K562 (cell line): ENCODE measurements around the gene WNT6. TPM values are rescaled to one million over a fixed set of nuclear protein-coding genes. Genes with fewer than 3 reads are reported as not detected.

Experiments
- ATAC-seq: fragments of 200-7000 bp; cut with Tn5 transposase; 3 replicates; pipeline ENCODE4 v1.9.1; 2020; ENCODE audit warnings: moderate library complexity
- BruUV-seq: library from RNA; stranded (reverse); fragments of 400-500 nt; replicated peaks from 2 replicates; lab custom pipeline; 2021; lab: Mats Ljungman, UMichigan
- CTCF ChIA-PET: fragments of 300-600 bp; formaldehyde crosslinking; extraction: SDS; loops from one replicate; lab custom pipeline; 2021; ENCODE audit warnings: low intra/inter-chr PET ratio; lab: Yijun Ruan, JAX
- POLR2A ChIA-PET: fragments of 300-600, 350-650 bp; sonication (Branson Sonifier 250); formaldehyde crosslinking; extraction: SDS; loops from one replicate; lab custom pipeline; 2021; ENCODE audit warnings: antibody characterized with exemption, inconsistent platforms; lab: Yijun Ruan, JAX
- DNase-seq, 4 experiments: peaks; one replicate each; pipeline versions ENCODE4 v3.0.0 to v3.0.0-alpha.2; 2011 to 2018; ENCODE audit warnings: low spot score in 3 of 4, mixed read lengths in 3 of 4; ENCODE audit errors: extremely low read depth in 1 of 4
- FAIRE-seq: peaks from 2 replicates; lab custom pipeline; 2011; peaks lifted over from hg19 to GRCh38; lab: Jason Lieb, UNC
- H2AFZ ChIP-seq: 2 replicates; pipeline ENCODE4 v1.6.0; 2011; ENCODE audit warnings: low read depth, low read length, control low read depth, inconsistent platforms
- H3K27ac ChIP-seq: fragments of 200-600 bp; 3 replicates; pipeline ENCODE4 v1.8.0; 2011; ENCODE audit warnings: low read depth, mild to moderate bottlenecking, control low read depth, inconsistent platforms, low read length, moderate library complexity, mixed read lengths; ENCODE audit errors: extremely low read depth
- H3K27me3 ChIP-seq, 2 experiments: fragments of 300-600 bp in 1 of 2; 2 replicates in 1 of 2; 3 replicates in 1 of 2; pipeline versions ENCODE4 v1.6.0 to v1.8.0; 2011; ENCODE audit warnings: inconsistent platforms in 2 of 2, low read length in 2 of 2, mild to moderate bottlenecking in 1 of 2, mixed read lengths in 1 of 2, moderate library complexity in 1 of 2; ENCODE audit not compliant: control insufficient read depth in 2 of 2, insufficient read depth in 2 of 2
- H3K36me3 ChIP-seq: fragments of 300-600 bp; 3 replicates; pipeline ENCODE4 v1.8.0; 2011; ENCODE audit warnings: mild to moderate bottlenecking, low read length, inconsistent platforms; ENCODE audit not compliant: control insufficient read depth, insufficient read depth
- H3K4me1 ChIP-seq, 2 experiments: fragments of 200-600 bp in 1 of 2; replicated peaks in 1 of 2; 2 replicates in 1 of 2; 3 replicates in 1 of 2; pipeline versions ENCODE4 v1.5.1 to v1.8.0; 2011; ENCODE audit warnings: inconsistent platforms in 2 of 2, low read length in 2 of 2, mild to moderate bottlenecking in 1 of 2, mixed read lengths in 1 of 2, moderate library complexity in 1 of 2; ENCODE audit not compliant: control insufficient read depth in 2 of 2, insufficient read depth in 2 of 2
- H3K4me2 ChIP-seq: 2 replicates; pipeline ENCODE4 v1.6.1; 2011; ENCODE audit warnings: low read length, control low read depth, inconsistent platforms, mixed read lengths; ENCODE audit not compliant: insufficient read depth
- H3K4me3 ChIP-seq: fragments of 200-600 bp; sonication (generic), shearing (Covaris generic); 2 replicates; pipeline ENCODE4 v1.5.1; 2016; ENCODE audit warnings: control low read depth, inconsistent platforms
- H3K79me2 ChIP-seq: fragments of 200-600 bp; 3 replicates; pipeline ENCODE4 v1.8.0; 2011; ENCODE audit warnings: low read length, inconsistent platforms; ENCODE audit not compliant: control insufficient read depth, insufficient read depth
- H3K9ac ChIP-seq, 2 experiments: 2 replicates each; pipeline versions ENCODE4 v1.6.0 to v1.6.1; 2011; ENCODE audit warnings: low read depth in 2 of 2, low read length in 2 of 2, control low read depth in 1 of 2, inconsistent platforms in 1 of 2, mild to moderate bottlenecking in 1 of 2, mixed read lengths in 1 of 2; ENCODE audit not compliant: insufficient read depth in 1 of 2
- H3K9me1 ChIP-seq: one replicate; pipeline ENCODE4 v1.6.0; 2011; ENCODE audit warnings: inconsistent platforms, mild to moderate bottlenecking, low read length, moderate library complexity; ENCODE audit not compliant: control insufficient read depth, insufficient read depth
- H3K9me3 ChIP-seq: replicated peaks from 2 replicates; pipeline ENCODE4 v1.5.1; 2011; ENCODE audit warnings: low read depth, low read length, inconsistent platforms; ENCODE audit not compliant: control insufficient read depth, insufficient read depth
- H4K20me1 ChIP-seq: replicated peaks from 2 replicates; pipeline ENCODE4 v1.6.1; 2011; ENCODE audit warnings: low read length, inconsistent platforms, mixed read lengths; ENCODE audit not compliant: control insufficient read depth, insufficient read depth
- CAMTA2 ChIP-seq: fragments of 250-450 bp; sonication (Bioruptor Pico); conservative IDR thresholded peaks from 2 replicates; pipeline ENCODE4 v1.5.1; 2022
- FIP1L1 ChIP-seq: fragments of 200-400 bp; formaldehyde crosslinking; IDR thresholded peaks from 2 replicates; pipeline ENCODE4 v1.6.1; 2018; ENCODE audit warnings: mild to moderate bottlenecking, low read depth, low read length; ENCODE audit not compliant: poor library complexity, severe bottlenecking
- FOXA3 ChIP-seq, 2 experiments: fragments of 450-650 bp in 1 of 2; sonication (generic) in 1 of 2; formaldehyde crosslinking; IDR thresholded peaks in 1 of 2; conservative IDR thresholded peaks in 1 of 2; 2 replicates each; pipeline versions ENCODE4 v1.4.0 to v1.8.0; 2020 to 2022; ENCODE audit warnings: mild to moderate bottlenecking in 2 of 2, missing genetic modification reagents in 1 of 2
- HNRNPUL1 ChIP-seq: fragments of 200-400 bp; formaldehyde crosslinking; IDR thresholded peaks from 2 replicates; pipeline ENCODE4 v1.6.1; 2017; ENCODE audit warnings: low read length
- MBD2 ChIP-seq: sonication (generic); IDR thresholded peaks from 2 replicates; pipeline ENCODE4 v1.6.1; 2016; ENCODE audit warnings: low read depth, borderline replicate concordance
- NCOR1 ChIP-seq: fragments of 450-650 bp; IDR thresholded peaks from 2 replicates; pipeline ENCODE4 v1.6.1; 2016; ENCODE audit warnings: mild to moderate bottlenecking, moderate library complexity
- SMC3 ChIP-seq: conservative IDR thresholded peaks from 2 replicates; pipeline ENCODE4 v1.6.1; 2011; ENCODE audit warnings: low read depth, low read length, improper control_type of control experiment; ENCODE audit not compliant: insufficient read depth
- ZKSCAN1 ChIP-seq: fragments of 150-350 bp; IDR thresholded peaks from 2 replicates; pipeline ENCODE4 v1.6.1; 2016; ENCODE audit warnings: low read depth, low read length
- ZNF778 ChIP-seq: fragments of 450-650 bp; formaldehyde crosslinking; IDR thresholded peaks from 2 replicates; pipeline ENCODE4 v1.4.0; 2020; ENCODE audit warnings: mild to moderate bottlenecking, moderate library complexity
- WGBS: fragments of 100-300 bp; shearing (Covaris generic); methylation state at CpG from one replicate; pipeline ENCODE4 v1.1.6; 2016; ENCODE audit warnings: low coverage, mixed read lengths; ENCODE audit not compliant: insufficient coverage; ENCODE audit errors: missing lambda C conversion rate; 5-methylcytosine and 5-hydroxymethylcytosine counted together
- in situ Hi-C: fragments of 300-500 bp; cut with MboI; formaldehyde crosslinking; loops from 4 replicates; pipeline ENCODE4 v1.15.0; 2018; ENCODE audit warnings: inconsistent platforms, mixed read lengths
- intact Hi-C: fragments of 100-400 bp; cut with micrococcal nuclease; formaldehyde crosslinking; loops from 2 replicates; pipeline ENCODE4 v1.14.2; 2022
- polyA plus RNA-seq, 8 experiments: library from polyadenylated mRNA; depleted of rRNA in 4 of 8; stranded (reverse) in 5 of 8; unstranded in 3 of 8; fragments of >200 nt; fragmentation: Nextera tagmentation in 2 of 8; fragmentation: Illumina TruSeq in 1 of 8; extraction: Ambion mirVana in 2 of 8; extraction: Trizol in 1 of 8; gene quantifications; 2 replicates each; pipeline versions ENCODE4 v1.2.1 to v1.2.3, GENCODE V29; 2011 to 2014; ENCODE audit warnings: inconsistent platforms in 1 of 8, missing spikeins in 1 of 8
- total RNA-seq, 7 experiments: library from RNA; depleted of rRNA in 6 of 7; stranded (reverse); fragments of >200 nt in 6 of 7; fragmentation: Illumina TruSeq in 2 of 7; extraction: Trizol in 2 of 7; gene quantifications; 2 replicates each; pipeline versions ENCODE4 v1.2.1 to v1.2.3, GENCODE V29; 2011 to 2021; ENCODE audit warnings: low replicate concordance in 1 of 7
- TF ChIP-seq, protein P1 (sequence below), 2 experiments: fragments of 450-650 bp in 1 of 2; IDR thresholded peaks; 2 replicates each; pipeline ENCODE4 v1.6.1; 2011 to 2017; ENCODE audit warnings: low read depth in 2 of 2, antibody characterized with exemption in 1 of 2, borderline replicate concordance in 1 of 2, low read length in 1 of 2, mild to moderate bottlenecking in 1 of 2, mixed read lengths in 1 of 2; ENCODE audit not compliant: control insufficient read depth in 1 of 2
- TF ChIP-seq, protein P2 (sequence below): fragments of 200-800 bp; sonication (Bioruptor generic); IDR thresholded peaks from 2 replicates; pipeline ENCODE4 v1.6.1; 2017; ENCODE audit warnings: missing genetic modification characterization, missing compliant biosample characterization
- TF ChIP-seq, protein P3 (sequence below): fragments of 150-350 bp; IDR thresholded peaks from 2 replicates; pipeline ENCODE4 v1.6.1; 2014; ENCODE audit warnings: low read depth, mild to moderate bottlenecking, low read length, borderline replicate concordance
- TF ChIP-seq, protein P4 (sequence below): fragments of 450-650 bp; formaldehyde crosslinking; IDR thresholded peaks from 2 replicates; pipeline ENCODE4 v1.4.0; 2022; ENCODE audit warnings: missing genetic modification characterization

Gene WNT6
- total and polyA plus RNA-seq, 9 of the 15 experiments (the other 6 are each of a cell fraction or from before 2014, with no cell fraction given): not detected

DNA sequence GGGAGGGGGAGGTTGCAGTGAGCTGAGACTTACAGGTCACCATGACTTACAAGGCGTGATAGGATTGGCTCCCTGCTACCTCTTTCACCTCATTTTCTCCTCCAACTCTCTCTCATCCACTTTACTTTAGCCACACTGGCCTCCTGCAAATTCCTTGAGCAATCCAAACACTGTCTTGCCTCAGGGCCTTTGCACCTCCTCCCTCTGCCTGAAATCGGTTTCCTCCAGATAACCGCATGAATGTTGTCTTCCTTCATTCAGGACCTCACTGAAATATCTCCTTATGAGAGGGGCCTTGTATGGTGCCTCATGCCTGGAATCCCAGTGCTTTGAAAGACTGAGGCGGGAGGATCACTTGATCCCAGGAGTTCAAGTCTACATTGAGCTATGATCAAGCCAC, 42.8 kb downstream of the WNT6 start:
- no peak for ATAC-seq
- Histone ChIP-seq H3K9me3 (no peaks in the 10 kb centered on the region), H3K4me3 (no peak overlapping the region), H3K4me1 (peaks cover 0 to 11% of the 10 kb centered on the region in 2 experiments; a peak in 2 of 5 replicates), H2AFZ (no peak overlapping the region), H3K27me3 (peaks cover 7 to 19% of the 10 kb centered on the region in 2 experiments), H4K20me1 (no peaks in the 10 kb centered on the region), H3K36me3 (no peaks in the 10 kb centered on the region), H3K4me2 (no peak overlapping the region), H3K79me2 (no peaks in the 10 kb centered on the region), H3K27ac (no peak overlapping the region), H3K9ac (no peak overlapping the region), H3K9me1 (no peaks in the 10 kb centered on the region)
- in situ Hi-C loops (no loop called here), intact Hi-C loops (no loop called here)
- no TSS peak for BruUV-seq
- CTCF ChIA-PET: no interaction called here
- 0% methylated on average over 4 of the region's 4 CpGs for WGBS
- no peak for FAIRE-seq
- POLR2A ChIA-PET: no interaction called here
- DNase-seq: no peak
- TF ChIP-seq MBD2 (no peak), HNRNPUL1 (no peak), SMC3 (no peak), ZKSCAN1 (no peak), ZNF778 (no peak), CAMTA2 (CRISPR knock-in tag) (no peak), FIP1L1 (no peak), FOXA3 (CRISPR knock-in tag; conservative IDR thresholded peaks at IDR 0.05 in 1 of 2, IDR thresholded peaks at IDR 0.05 in 1 of 2) (no peak), NCOR1 (no peak)
- TF ChIP-seq, protein P1, sequence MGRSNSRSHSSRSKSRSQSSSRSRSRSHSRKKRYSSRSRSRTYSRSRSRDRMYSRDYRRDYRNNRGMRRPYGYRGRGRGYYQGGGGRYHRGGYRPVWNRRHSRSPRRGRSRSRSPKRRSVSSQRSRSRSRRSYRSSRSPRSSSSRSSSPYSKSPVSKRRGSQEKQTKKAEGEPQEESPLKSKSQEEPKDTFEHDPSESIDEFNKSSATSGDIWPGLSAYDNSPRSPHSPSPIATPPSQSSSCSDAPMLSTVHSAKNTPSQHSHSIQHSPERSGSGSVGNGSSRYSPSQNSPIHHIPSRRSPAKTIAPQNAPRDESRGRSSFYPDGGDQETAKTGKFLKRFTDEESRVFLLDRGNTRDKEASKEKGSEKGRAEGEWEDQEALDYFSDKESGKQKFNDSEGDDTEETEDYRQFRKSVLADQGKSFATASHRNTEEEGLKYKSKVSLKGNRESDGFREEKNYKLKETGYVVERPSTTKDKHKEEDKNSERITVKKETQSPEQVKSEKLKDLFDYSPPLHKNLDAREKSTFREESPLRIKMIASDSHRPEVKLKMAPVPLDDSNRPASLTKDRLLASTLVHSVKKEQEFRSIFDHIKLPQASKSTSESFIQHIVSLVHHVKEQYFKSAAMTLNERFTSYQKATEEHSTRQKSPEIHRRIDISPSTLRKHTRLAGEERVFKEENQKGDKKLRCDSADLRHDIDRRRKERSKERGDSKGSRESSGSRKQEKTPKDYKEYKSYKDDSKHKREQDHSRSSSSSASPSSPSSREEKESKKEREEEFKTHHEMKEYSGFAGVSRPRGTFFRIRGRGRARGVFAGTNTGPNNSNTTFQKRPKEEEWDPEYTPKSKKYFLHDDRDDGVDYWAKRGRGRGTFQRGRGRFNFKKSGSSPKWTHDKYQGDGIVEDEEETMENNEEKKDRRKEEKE (IDR thresholded peaks at IDR 0.05; ENCODE audit: borderline replicate concordance in 1 of 2, control insufficient read depth in 1 of 2, low read depth in 2 of 2, low read length in 1 of 2): no peak
- TF ChIP-seq, protein P2, sequence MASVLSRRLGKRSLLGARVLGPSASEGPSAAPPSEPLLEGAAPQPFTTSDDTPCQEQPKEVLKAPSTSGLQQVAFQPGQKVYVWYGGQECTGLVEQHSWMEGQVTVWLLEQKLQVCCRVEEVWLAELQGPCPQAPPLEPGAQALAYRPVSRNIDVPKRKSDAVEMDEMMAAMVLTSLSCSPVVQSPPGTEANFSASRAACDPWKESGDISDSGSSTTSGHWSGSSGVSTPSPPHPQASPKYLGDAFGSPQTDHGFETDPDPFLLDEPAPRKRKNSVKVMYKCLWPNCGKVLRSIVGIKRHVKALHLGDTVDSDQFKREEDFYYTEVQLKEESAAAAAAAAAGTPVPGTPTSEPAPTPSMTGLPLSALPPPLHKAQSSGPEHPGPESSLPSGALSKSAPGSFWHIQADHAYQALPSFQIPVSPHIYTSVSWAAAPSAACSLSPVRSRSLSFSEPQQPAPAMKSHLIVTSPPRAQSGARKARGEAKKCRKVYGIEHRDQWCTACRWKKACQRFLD (CRISPR knock-in tag): no peak
- TF ChIP-seq, protein P3, sequence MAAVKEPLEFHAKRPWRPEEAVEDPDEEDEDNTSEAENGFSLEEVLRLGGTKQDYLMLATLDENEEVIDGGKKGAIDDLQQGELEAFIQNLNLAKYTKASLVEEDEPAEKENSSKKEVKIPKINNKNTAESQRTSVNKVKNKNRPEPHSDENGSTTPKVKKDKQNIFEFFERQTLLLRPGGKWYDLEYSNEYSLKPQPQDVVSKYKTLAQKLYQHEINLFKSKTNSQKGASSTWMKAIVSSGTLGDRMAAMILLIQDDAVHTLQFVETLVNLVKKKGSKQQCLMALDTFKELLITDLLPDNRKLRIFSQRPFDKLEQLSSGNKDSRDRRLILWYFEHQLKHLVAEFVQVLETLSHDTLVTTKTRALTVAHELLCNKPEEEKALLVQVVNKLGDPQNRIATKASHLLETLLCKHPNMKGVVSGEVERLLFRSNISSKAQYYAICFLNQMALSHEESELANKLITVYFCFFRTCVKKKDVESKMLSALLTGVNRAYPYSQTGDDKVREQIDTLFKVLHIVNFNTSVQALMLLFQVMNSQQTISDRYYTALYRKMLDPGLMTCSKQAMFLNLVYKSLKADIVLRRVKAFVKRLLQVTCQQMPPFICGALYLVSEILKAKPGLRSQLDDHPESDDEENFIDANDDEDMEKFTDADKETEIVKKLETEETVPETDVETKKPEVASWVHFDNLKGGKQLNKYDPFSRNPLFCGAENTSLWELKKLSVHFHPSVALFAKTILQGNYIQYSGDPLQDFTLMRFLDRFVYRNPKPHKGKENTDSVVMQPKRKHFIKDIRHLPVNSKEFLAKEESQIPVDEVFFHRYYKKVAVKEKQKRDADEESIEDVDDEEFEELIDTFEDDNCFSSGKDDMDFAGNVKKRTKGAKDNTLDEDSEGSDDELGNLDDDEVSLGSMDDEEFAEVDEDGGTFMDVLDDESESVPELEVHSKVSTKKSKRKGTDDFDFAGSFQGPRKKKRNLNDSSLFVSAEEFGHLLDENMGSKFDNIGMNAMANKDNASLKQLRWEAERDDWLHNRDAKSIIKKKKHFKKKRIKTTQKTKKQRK: no peak
- TF ChIP-seq, protein P4, sequence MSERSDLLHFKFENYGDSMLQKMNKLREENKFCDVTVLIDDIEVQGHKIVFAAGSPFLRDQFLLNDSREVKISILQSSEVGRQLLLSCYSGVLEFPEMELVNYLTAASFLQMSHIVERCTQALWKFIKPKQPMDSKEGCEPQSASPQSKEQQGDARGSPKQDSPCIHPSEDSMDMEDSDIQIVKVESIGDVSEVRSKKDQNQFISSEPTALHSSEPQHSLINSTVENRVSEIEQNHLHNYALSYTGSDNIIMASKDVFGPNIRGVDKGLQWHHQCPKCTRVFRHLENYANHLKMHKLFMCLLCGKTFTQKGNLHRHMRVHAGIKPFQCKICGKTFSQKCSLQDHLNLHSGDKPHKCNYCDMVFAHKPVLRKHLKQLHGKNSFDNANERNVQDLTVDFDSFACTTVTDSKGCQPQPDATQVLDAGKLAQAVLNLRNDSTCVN (CRISPR knock-in tag): no peak
